Liver (tissue), 9 donors: ENCODE measurements around the gene XYLT1. TPM values are rescaled to one million over a fixed set of nuclear protein-coding genes. Genes with fewer than 3 reads are reported as not detected.

Source experiments
- DNase-seq: peaks from one replicate; pipeline ENCODE4 v3.0.0-alpha.2; 2017; ENCODE audit warnings: low spot score
- H3K27ac ChIP-seq, 2 donors: one replicate each; pipeline ENCODE4 v1.7.0; 2013; ENCODE audit warnings: inconsistent platforms in 2 of 2, low read length in 2 of 2, control low read depth in 1 of 2, low read depth in 1 of 2, mild to moderate bottlenecking in 1 of 2
- H3K27me3 ChIP-seq, 4 donors: one replicate each; pipeline versions ENCODE4 v1.6.1 to v1.7.0; 2013; ENCODE audit warnings: low read length in 3 of 4, inconsistent platforms in 1 of 4, mild to moderate bottlenecking in 1 of 4, moderate library complexity in 1 of 4; ENCODE audit not compliant: control insufficient read depth in 4 of 4, insufficient read depth in 4 of 4
- H3K36me3 ChIP-seq, 4 donors: one replicate each; pipeline versions ENCODE4 v1.6.1 to v1.7.0; 2013; ENCODE audit warnings: low read length in 3 of 4, mild to moderate bottlenecking in 3 of 4, low read depth in 1 of 4, moderate library complexity in 1 of 4; ENCODE audit not compliant: control insufficient read depth in 4 of 4, insufficient read depth in 3 of 4
- H3K4me1 ChIP-seq, 4 donors: one replicate each; pipeline versions ENCODE4 v1.6.1 to v1.7.0; 2013; ENCODE audit warnings: low read length in 3 of 4, mild to moderate bottlenecking in 3 of 4, moderate library complexity in 1 of 4; ENCODE audit not compliant: control insufficient read depth in 4 of 4, insufficient read depth in 4 of 4
- H3K4me3 ChIP-seq, 3 donors: one replicate each; pipeline versions ENCODE4 v1.6.1 to v1.7.0; 2013; ENCODE audit warnings: low read length in 3 of 3, control low read depth in 1 of 3, low read depth in 1 of 3, mild to moderate bottlenecking in 1 of 3
- H3K9ac ChIP-seq, 2 donors: one replicate each; pipeline ENCODE4 v1.7.0; 2013; ENCODE audit warnings: low read length in 2 of 2, mild to moderate bottlenecking in 2 of 2, moderate library complexity in 2 of 2, control low read depth in 1 of 2, low read depth in 1 of 2
- H3K9me3 ChIP-seq, 4 donors: one replicate each; pipeline versions ENCODE4 v1.6.1 to v1.7.0; 2013; ENCODE audit warnings: low read length in 3 of 4; ENCODE audit not compliant: control insufficient read depth in 4 of 4
- CTCF ChIP-seq: fragments of 150-350 bp; IDR thresholded peaks from 2 replicates; pipeline ENCODE4 v1.5.1; 2017; ENCODE audit warnings: improper control_type of control experiment, low read depth, low read length; ENCODE audit not compliant: missing input control
- EGR1 ChIP-seq, 2 donors: IDR thresholded peaks; 2 replicates each; pipeline ENCODE4 v1.6.1; 2016 to 2018; ENCODE audit warnings: antibody characterized with exemption in 2 of 2, low read depth in 2 of 2
- FOXA2 ChIP-seq: IDR thresholded peaks from 2 replicates; pipeline ENCODE4 v1.6.1; 2016; ENCODE audit warnings: antibody characterized with exemption
- HNF4A ChIP-seq, 2 donors: conservative IDR thresholded peaks; 2 replicates each; pipeline ENCODE4 v1.6.1; 2016; ENCODE audit warnings: antibody characterized with exemption in 2 of 2, mild to moderate bottlenecking in 2 of 2
- HNF4G ChIP-seq: IDR thresholded peaks from 2 replicates; pipeline ENCODE4 v1.6.1; 2016; ENCODE audit warnings: antibody characterized with exemption
- JUND ChIP-seq, 2 donors: IDR thresholded peaks; 2 replicates each; pipeline ENCODE4 v1.6.1; 2016; ENCODE audit warnings: antibody characterized with exemption in 2 of 2
- MAX ChIP-seq: IDR thresholded peaks from 2 replicates; pipeline ENCODE4 v1.6.1; 2016; ENCODE audit warnings: antibody characterized with exemption
- REST ChIP-seq: IDR thresholded peaks from 2 replicates; pipeline ENCODE4 v1.6.1; 2016; ENCODE audit warnings: antibody characterized with exemption, mild to moderate bottlenecking
- SP1 ChIP-seq: IDR thresholded peaks from 2 replicates; pipeline ENCODE4 v1.6.1; 2018; ENCODE audit warnings: antibody characterized with exemption, mild to moderate bottlenecking
- TAF1 ChIP-seq: conservative IDR thresholded peaks from 2 replicates; pipeline ENCODE4 v1.6.1; 2016; ENCODE audit warnings: antibody characterized with exemption, mild to moderate bottlenecking
- YY1 ChIP-seq: IDR thresholded peaks from 2 replicates; pipeline ENCODE4 v1.6.1; 2016; ENCODE audit warnings: antibody characterized with exemption, mild to moderate bottlenecking
- ZBTB33 ChIP-seq: IDR thresholded peaks from 2 replicates; pipeline ENCODE4 v1.6.1; 2016; ENCODE audit warnings: antibody characterized with exemption
- WGBS: extraction: QIAGEN DNeasy Blood & Tissue Kit; methylation state at CpG from one replicate; pipeline ENCODE4 v1.1.7; 2013; 5-methylcytosine and 5-hydroxymethylcytosine counted together
- polyA plus RNA-seq, 2 donors: library from polyadenylated mRNA; stranded (reverse) in 1 of 2; unstranded in 1 of 2; fragments of 200-250 nt in 1 of 2; fragments of >200 nt in 1 of 2; fragmentation: Nextera tagmentation in 1 of 2; extraction: Ambion mirVana in 1 of 2; gene quantifications; one replicate each; pipeline versions ENCODE4 v1.2.1 to v1.2.3, GENCODE V29; 2013 to 2015
- total RNA-seq, 2 donors: library from RNA; depleted of rRNA; stranded (reverse); fragments of >200 nt; gene quantifications; one replicate each; pipeline ENCODE4 v1.2.3, GENCODE V29; 2014
- donor health status: healthy.
- donor health status: healthy.
- donor health status: healthy.
- donor health status: healthy.
- donor health status: healthy.

Gene XYLT1
- total and polyA plus RNA-seq, 4 donors, result 0.25 to 2.3 (median 0.53) TPM

GRCh38 chr16:17348826-17349225, 121.9 kb downstream of the XYLT1 start:
- Histone ChIP-seq H3K4me3 (no peak overlapping the region), H3K9me3 (no peaks in the 10 kb centered on the region), H3K27me3 (no peaks in the 10 kb centered on the region), H3K9ac (no peak overlapping the region), H3K36me3 (no peaks in the 10 kb centered on the region), H3K4me1 (no peaks in the 10 kb centered on the region), H3K27ac (no peak overlapping the region)
- 86% methylated on average over 11 of the region's 11 CpGs for WGBS
- no peak for TF ChIP-seq ZBTB33
- TF ChIP-seq CTCF, result peak; percentile 3
- DNase-seq, result no peak

GRCh38 chr16:17348042-17348783, 122.5 kb downstream of the XYLT1 start:
- no peak overlapping the region for H3K9ac ChIP-seq
- H3K27me3 ChIP-seq, result no peaks in the 10 kb centered on the region
- no peaks in the 10 kb centered on the region for H3K9me3 ChIP-seq
- TF ChIP-seq JUND (IDR thresholded peaks at IDR 0.05), result no peak
- TF ChIP-seq HNF4A (conservative IDR thresholded peaks at IDR 0.05), result no peak
- TF ChIP-seq ZBTB33, result no peak
- TF ChIP-seq FOXA2, result no peak
- TF ChIP-seq EGR1 (IDR thresholded peaks at IDR 0.05; ENCODE audit: low read depth in 2 of 2), result no peak
- no peak for TF ChIP-seq MAX
- TF ChIP-seq TAF1, result no peak
- TF ChIP-seq HNF4G, result no peak
- TF ChIP-seq YY1, result no peak
- no peak for TF ChIP-seq REST
- no peak for TF ChIP-seq SP1
- no peaks in the 10 kb centered on the region for H3K36me3 ChIP-seq
- H3K4me1 ChIP-seq, result no peaks in the 10 kb centered on the region
- H3K27ac ChIP-seq, result no peak overlapping the region
- 83% methylated on average over 11 of the region's 11 CpGs for WGBS
- H3K4me3 ChIP-seq, result no peak overlapping the region
- no peak for DNase-seq
